Large intestine (tissue), 3 donors: ENCODE data around the gene SMTNL2. TPM values are rescaled to one million over a fixed set of nuclear protein-coding genes. Genes with fewer than 3 reads are reported as not detected.
"Not testable (repeated sequence)": the region's sequence is repeated elsewhere in the genome, so short reads cannot be mapped to it uniquely, and the experiment has no call there.

Experiments used
- DNase-seq, 2 donors: peaks; one replicate each; pipeline versions ENCODE4 v3.0.0 to v3.0.0-alpha.2; 2013
- H3K27ac ChIP-seq: one replicate; pipeline ENCODE4 v1.5.1; 2013; ENCODE audit warnings: low read length
- H3K27me3 ChIP-seq: 2 replicates; pipeline ENCODE4 v1.6.1; 2013; ENCODE audit warnings: low read length; ENCODE audit not compliant: control insufficient read depth, insufficient read depth
- H3K36me3 ChIP-seq: 2 replicates; pipeline ENCODE4 v1.6.1; 2013; ENCODE audit warnings: low read length; ENCODE audit not compliant: control insufficient read depth, insufficient read depth
- H3K4me1 ChIP-seq: one replicate; pipeline ENCODE4 v1.6.1; 2013; ENCODE audit warnings: low read length; ENCODE audit not compliant: control insufficient read depth, insufficient read depth
- H3K4me3 ChIP-seq: one replicate; pipeline ENCODE4 v1.5.1; 2013; ENCODE audit warnings: low read length
- H3K9me3 ChIP-seq: one replicate; pipeline ENCODE4 v1.6.1; 2013; ENCODE audit warnings: mild to moderate bottlenecking, low read depth, low read length, moderate library complexity; ENCODE audit not compliant: control insufficient read depth
- WGBS: methylation state at CpG from one replicate; pipeline ENCODE4 v1.1.5; 2013; ENCODE audit warnings: low lambda C conversion rate; ENCODE audit not compliant: insufficient coverage; 5-methylcytosine and 5-hydroxymethylcytosine counted together
- polyA plus RNA-seq: library from polyadenylated mRNA; unstranded; fragments of 120-200 nt; gene quantifications from one replicate; pipeline ENCODE4 v1.2.1, GENCODE V29; 2013

SMTNL2 gene
- polyA plus RNA-seq, 1 donor, result 10.1 TPM

DNA sequence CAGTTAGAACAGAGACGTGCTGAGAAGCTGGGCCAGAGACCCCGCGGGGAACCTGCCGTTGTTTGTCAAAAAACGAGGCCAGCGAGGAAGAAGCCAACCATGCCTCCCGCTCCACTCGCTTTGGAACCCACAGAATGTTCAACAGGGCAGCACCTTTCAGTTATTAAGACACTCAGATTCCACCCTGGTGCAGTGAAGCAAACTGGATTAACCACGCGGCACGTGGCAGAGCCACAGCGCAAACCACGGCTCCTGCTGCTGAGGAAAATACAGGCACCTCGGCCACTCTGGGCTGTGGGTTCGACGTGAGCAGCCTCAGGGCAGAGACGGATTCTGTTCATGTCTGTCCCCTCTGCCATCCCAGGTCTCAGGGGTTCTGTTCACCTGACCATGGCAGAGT, 32.8 kb downstream of the SMTNL2 start:
- Histone ChIP-seq H3K4me1 (no peaks in the 10 kb centered on the region), H3K27ac (no peak overlapping the region), H3K36me3 (no peaks in the 10 kb centered on the region), H3K27me3 (no peaks in the 10 kb centered on the region), H3K9me3 (no peaks in the 10 kb centered on the region), H3K4me3 (no peak overlapping the region)
- WGBS, result no CpG with 5 or more reads among the region's 17 CpGs
- no peak for DNase-seq

GRCh38 chr17:4617590-4618351, 33.4 kb downstream of the SMTNL2 start:
- H3K4me3 ChIP-seq, result no peak overlapping the region
- WGBS, result 80% methylated on average over 2 of the region's 15 CpGs
- no peaks in the 10 kb centered on the region for H3K36me3 ChIP-seq

GRCh38 chr17:4620531-4621101, 36.3 kb downstream of the SMTNL2 start:
- Histone ChIP-seq H3K36me3 (no peaks in the 10 kb centered on the region), H3K4me1 (no peaks in the 10 kb centered on the region)
- WGBS, result 97% methylated on average over 3 of the region's 4 CpGs

More at GRCh38 chr17:4617590-4618351, 33.4 kb downstream of the SMTNL2 start:
- H3K27me3 ChIP-seq, result no peaks in the 10 kb centered on the region
- no peaks in the 10 kb centered on the region for H3K4me1 ChIP-seq
- no peak overlapping the region for H3K27ac ChIP-seq
- DNase-seq, result no peak
- H3K9me3 ChIP-seq, result peaks cover 4% of the 10 kb centered on the region

DNA sequence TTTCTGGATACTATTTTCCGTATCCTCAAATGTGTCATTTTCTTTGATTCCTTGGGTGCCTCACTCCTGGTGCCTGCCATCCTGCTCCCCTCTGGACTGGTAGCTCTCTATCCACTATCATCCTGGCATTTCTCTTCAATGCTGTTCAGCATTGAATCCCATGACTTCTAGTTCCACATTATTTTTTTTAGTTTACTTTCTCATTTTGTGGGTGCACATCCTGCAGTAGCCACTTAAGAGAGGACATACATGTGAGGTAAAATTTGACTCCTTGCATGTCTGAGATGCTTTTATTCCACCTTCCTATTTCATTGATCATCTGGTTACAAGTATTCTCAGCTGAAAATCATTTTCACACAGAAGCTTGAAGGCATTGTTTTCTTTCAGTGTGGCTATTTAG, 38.0 kb downstream of the SMTNL2 start:
- Histone ChIP-seq H3K4me3 (no peak overlapping the region), H3K27me3 (no peaks in the 10 kb centered on the region), H3K27ac (no peak overlapping the region), H3K9me3 (peaks cover 4% of the 10 kb centered on the region), H3K36me3 (no peaks in the 10 kb centered on the region), H3K4me1 (no peaks in the 10 kb centered on the region)
- WGBS, result no CpG with 5 or more reads among the region's 1 CpG
- DNase-seq, result no peak

More at GRCh38 chr17:4620531-4621101, 36.3 kb downstream of the SMTNL2 start:
- Histone ChIP-seq H3K4me3 (no peak overlapping the region), H3K9me3 (peaks cover 4% of the 10 kb centered on the region), H3K27ac (no peak overlapping the region), H3K27me3 (no peaks in the 10 kb centered on the region)
- no peak for DNase-seq

- Histone ChIP-seq H3K4me3 (no peak overlapping the region), H3K4me1 (no peaks in the 10 kb centered on the region), H3K36me3 (no peaks in the 10 kb centered on the region), H3K27ac (no peak overlapping the region), H3K27me3 (no peaks in the 10 kb centered on the region), H3K9me3 (peaks cover 4% of the 10 kb centered on the region)
- no peak for DNase-seq
- WGBS, result 100% methylated on average over 1 of the region's 2 CpGs
These were observed 38.9 kb downstream of the SMTNL2 start for GRCh38 chr17:4623249-4623648.

DNA sequence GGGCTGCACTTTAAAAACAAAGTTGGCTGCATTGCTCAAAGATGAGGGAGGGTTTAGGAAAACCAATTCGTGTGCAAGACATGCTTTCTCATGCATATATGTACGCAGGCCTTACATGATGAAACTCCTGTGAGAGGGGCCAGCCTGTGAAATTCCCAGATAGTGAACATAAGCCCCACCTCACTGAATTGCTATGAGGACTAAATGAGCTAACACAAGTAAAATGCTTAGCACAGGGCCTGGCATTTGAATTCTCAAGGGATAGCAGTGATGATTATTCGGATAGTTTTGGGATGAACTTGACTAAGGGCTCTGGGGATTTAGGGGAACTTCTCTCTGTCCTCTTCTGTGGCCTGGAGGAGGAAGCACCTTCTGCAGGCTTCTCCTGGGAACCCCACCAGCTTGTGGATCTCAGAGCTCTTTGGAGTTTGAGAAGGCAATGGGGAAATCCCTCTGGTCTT, 40.2 kb downstream of the SMTNL2 start:
- H3K4me3 ChIP-seq, H3K36me3 ChIP-seq, H3K9me3 ChIP-seq, H3K4me1 ChIP-seq, DNase-seq, H3K27ac ChIP-seq, H3K27me3 ChIP-seq: not testable (repeated sequence)
- no CpG with 5 or more reads among the region's 3 CpGs for WGBS

GRCh38 chr17:4625181-4625617, 40.9 kb downstream of the SMTNL2 start:
- 60% methylated on average over 2 of the region's 12 CpGs for WGBS
- peak in 1 of 2 donors; percentile 35 for DNase-seq
- Histone ChIP-seq H3K36me3 (no peaks in the 10 kb centered on the region), H3K4me1 (no peaks in the 10 kb centered on the region), H3K4me3 (no peak overlapping the region), H3K9me3 (peaks cover 4% of the 10 kb centered on the region), H3K27me3 (no peaks in the 10 kb centered on the region), H3K27ac (no peak overlapping the region)

DNA sequence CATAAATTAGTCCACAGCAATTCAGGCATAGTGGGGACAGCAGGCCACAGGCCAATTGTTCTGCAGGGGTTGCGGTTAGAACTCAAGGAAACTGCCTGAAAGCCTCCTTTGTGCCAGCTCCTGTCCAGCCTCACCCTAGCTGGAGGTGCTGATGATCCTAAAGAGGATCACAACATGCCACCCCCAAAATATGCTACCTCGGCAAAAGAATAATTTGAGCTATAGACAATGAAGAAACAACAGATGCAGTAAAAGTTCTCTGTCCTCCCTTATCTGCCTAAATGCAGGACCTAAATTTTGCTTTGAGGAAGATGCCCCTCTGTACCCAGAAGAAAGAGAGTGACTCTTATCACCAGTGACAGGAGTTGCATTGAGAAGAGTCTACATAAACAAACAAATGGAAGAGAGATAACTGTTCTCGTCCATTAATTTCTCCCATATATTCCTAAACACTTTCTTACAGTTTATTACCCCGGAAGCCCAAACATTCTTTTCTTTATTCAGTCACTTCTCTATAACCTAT, 42.5 kb downstream of the SMTNL2 start:
- 81% methylated on average over 2 of the region's 4 CpGs for WGBS
- Histone ChIP-seq H3K36me3 (no peaks in the 10 kb centered on the region), H3K9me3 (peaks cover 4% of the 10 kb centered on the region), H3K4me3 (no peak overlapping the region), H3K4me1 (no peaks in the 10 kb centered on the region), H3K27me3 (peaks cover under 1% of the 10 kb centered on the region), H3K27ac (no peak overlapping the region)
- DNase-seq, result no peak

DNA sequence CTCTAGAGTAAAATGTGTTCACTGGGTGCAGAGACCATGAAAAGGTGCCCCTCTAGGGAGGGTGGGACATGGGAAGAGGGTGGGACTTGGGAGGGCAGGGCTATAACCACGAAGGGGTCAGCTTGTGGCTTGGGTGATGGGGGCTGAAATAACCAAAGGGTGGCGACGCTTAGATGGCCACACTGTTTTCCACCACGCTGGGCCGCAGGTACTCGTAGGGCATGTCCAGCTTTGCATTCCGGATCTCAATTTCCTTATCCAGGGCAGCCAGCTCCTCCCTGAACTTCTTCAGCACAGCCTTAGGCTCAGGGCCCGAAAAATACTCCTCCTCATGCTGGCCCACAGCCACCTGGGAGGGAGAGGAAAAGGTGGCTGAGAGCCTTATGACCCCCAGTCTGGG, 47.1 kb downstream of the SMTNL2 start:
- H3K4me1 ChIP-seq, result no peaks in the 10 kb centered on the region
- H3K36me3 ChIP-seq, result no peaks in the 10 kb centered on the region
- no CpG with 5 or more reads among the region's 8 CpGs for WGBS
- DNase-seq, result no peak
- no peaks in the 10 kb centered on the region for H3K9me3 ChIP-seq
- H3K27ac ChIP-seq, result no peak overlapping the region
- H3K27me3 ChIP-seq, result peaks cover 28% of the 10 kb centered on the region
- H3K4me3 ChIP-seq, result no peak overlapping the region

DNA sequence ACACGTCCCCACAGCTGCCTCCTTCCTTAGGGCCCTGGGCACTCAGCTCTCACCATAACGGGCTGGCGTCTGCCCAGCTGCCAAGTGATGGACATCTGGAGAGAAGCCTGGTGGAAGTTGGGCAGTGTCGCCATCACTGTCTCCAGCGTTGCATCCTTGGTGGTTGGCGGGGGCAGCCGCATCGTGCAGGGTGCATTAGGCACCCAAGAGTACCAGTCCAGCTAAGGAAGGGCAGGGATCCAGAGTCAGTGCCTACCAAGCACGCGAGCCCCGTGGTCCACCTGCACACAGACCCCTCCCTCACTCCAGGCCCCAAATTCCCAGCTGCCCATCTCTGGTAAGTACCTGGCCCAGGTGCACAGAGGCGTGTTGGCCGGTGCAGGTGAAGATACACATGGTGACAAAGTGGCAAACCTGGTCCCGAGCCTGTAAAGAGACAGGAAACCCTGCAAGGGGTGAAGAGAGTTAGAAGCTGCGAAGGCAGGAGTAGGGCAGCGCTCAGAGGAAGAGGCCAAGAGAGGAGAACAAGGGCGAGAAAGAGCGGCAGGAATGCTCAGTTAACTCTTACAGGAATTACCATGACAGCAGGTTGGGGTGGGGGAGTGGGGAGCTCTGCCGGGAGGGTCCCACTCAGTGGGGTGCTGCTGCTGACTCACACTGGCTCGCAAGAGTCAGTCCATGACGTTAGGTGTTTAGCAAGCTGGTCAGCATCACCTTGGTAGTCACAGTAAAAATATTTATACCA, 47.7 kb downstream of the SMTNL2 start:
- H3K27me3 ChIP-seq, result peaks cover 34% of the 10 kb centered on the region
- H3K4me3 ChIP-seq, result no peak overlapping the region
- WGBS, result no CpG with 5 or more reads among the region's 21 CpGs

More for the DNA sequence above, 47.7 kb downstream of the SMTNL2 start:
- Histone ChIP-seq H3K36me3 (no peaks in the 10 kb centered on the region), H3K27ac (no peak overlapping the region), H3K4me1 (no peaks in the 10 kb centered on the region), H3K9me3 (no peaks in the 10 kb centered on the region)
- DNase-seq, result no peak
